HEK293 (cell line): ENCODE measurements around the gene CREBL2.

ENCODE experiments used
- GFI1B ChIP-seq: fragments of 450-650 bp; formaldehyde crosslinking; IDR thresholded peaks from 2 replicates; pipeline ENCODE4 v1.5.1; 2016; ENCODE audit warnings: missing biosample characterization, missing genetic modification characterization
- GLI2 ChIP-seq: fragments of 450-650 bp; formaldehyde crosslinking; IDR thresholded peaks from 2 replicates; pipeline ENCODE4; 2017; ENCODE audit warnings: missing biosample characterization, missing genetic modification characterization, low read depth, borderline replicate concordance
- HOXD13 ChIP-seq: sonication (generic); formaldehyde crosslinking; IDR thresholded peaks from 2 replicates; pipeline ENCODE4 v1.8.0; 2022; ENCODE audit warnings: missing genetic modification reagents, borderline replicate concordance
- KLF1 ChIP-seq: fragments of 450-650 bp; formaldehyde crosslinking; IDR thresholded peaks from 2 replicates; pipeline ENCODE4 v1.5.1; 2016; ENCODE audit warnings: missing biosample characterization, missing genetic modification characterization
- MEIS1 ChIP-seq: sonication (generic); formaldehyde crosslinking; IDR thresholded peaks from 2 replicates; pipeline ENCODE4 v1.8.1; 2022; ENCODE audit warnings: missing genetic modification reagents, mild to moderate bottlenecking, borderline replicate concordance
- YY1 ChIP-seq: fragments of 450-650 bp; formaldehyde crosslinking; IDR thresholded peaks from 2 replicates; pipeline ENCODE4 v1.5.1; 2018; ENCODE audit warnings: missing biosample characterization, missing genetic modification characterization
- ZNF544 ChIP-seq: fragments of 450-650 bp; formaldehyde crosslinking; IDR thresholded peaks from 2 replicates; pipeline ENCODE4 v1.5.0; 2017; ENCODE audit warnings: missing biosample characterization, missing genetic modification characterization
- ZNF624 ChIP-seq: fragments of 450-650 bp; formaldehyde crosslinking; IDR thresholded peaks from 2 replicates; pipeline ENCODE4 v1.5.1; 2017; ENCODE audit warnings: missing biosample characterization, missing genetic modification characterization
- ZNF626 ChIP-seq: fragments of 450-650 bp; sonication (Bioruptor Pico); formaldehyde crosslinking; IDR thresholded peaks from 2 replicates; pipeline ENCODE4 v1.5.1; 2018; ENCODE audit warnings: missing biosample characterization, missing genetic modification characterization, inconsistent platforms
- ZNF629 ChIP-seq: fragments of 450-650 bp; formaldehyde crosslinking; IDR thresholded peaks from 2 replicates; pipeline ENCODE4 v1.5.1; 2017; ENCODE audit warnings: missing biosample characterization, missing genetic modification characterization
- ZNF660 ChIP-seq: fragments of 450-650 bp; IDR thresholded peaks from 2 replicates; pipeline ENCODE4 v1.5.1; 2018; ENCODE audit warnings: missing biosample characterization, mild to moderate bottlenecking, missing genetic modification characterization
- TF ChIP-seq, protein P1 (sequence below): fragments of 450-650 bp; formaldehyde crosslinking; IDR thresholded peaks from 2 replicates; pipeline ENCODE4 v1.5.1; 2016; ENCODE audit warnings: missing biosample characterization, missing genetic modification characterization
- TF ChIP-seq, protein P2 (sequence below): IDR thresholded peaks from 2 replicates; pipeline ENCODE4 v1.6.1; 2011; ENCODE audit warnings: mild to moderate bottlenecking, low read depth, low read length, borderline replicate concordance
- TF ChIP-seq, protein P3 (sequence below): fragments of 450-650 bp; formaldehyde crosslinking; IDR thresholded peaks from 2 replicates; pipeline ENCODE4 v1.5.1; 2017; ENCODE audit warnings: missing biosample characterization, missing genetic modification characterization
- TF ChIP-seq, protein P4 (sequence below): fragments of 450-650 bp; formaldehyde crosslinking; IDR thresholded peaks from 2 replicates; pipeline ENCODE4 v1.5.1; 2016; ENCODE audit warnings: missing biosample characterization, missing genetic modification characterization
- TF ChIP-seq, protein P5 (sequence below): fragments of 450-650 bp; formaldehyde crosslinking; IDR thresholded peaks from 2 replicates; pipeline ENCODE4 v1.5.1; 2016; ENCODE audit warnings: missing biosample characterization, missing genetic modification characterization
- TF ChIP-seq, protein P6 (sequence below): fragments of 450-650 bp; formaldehyde crosslinking; IDR thresholded peaks from 2 replicates; pipeline ENCODE4 v1.5.1; 2016; ENCODE audit warnings: missing biosample characterization, missing genetic modification characterization
- TF ChIP-seq, protein P7 (sequence below): fragments of 450-650 bp; formaldehyde crosslinking; IDR thresholded peaks from 2 replicates; pipeline ENCODE4 v1.5.1; 2016; ENCODE audit warnings: missing biosample characterization, missing genetic modification characterization, low read depth
- TF ChIP-seq, protein P8 (sequence below): fragments of 450-650 bp; formaldehyde crosslinking; IDR thresholded peaks from 2 replicates; pipeline ENCODE4 v1.5.1; 2016; ENCODE audit warnings: missing biosample characterization, missing genetic modification characterization, borderline replicate concordance

The CREBL2 gene

DNA sequence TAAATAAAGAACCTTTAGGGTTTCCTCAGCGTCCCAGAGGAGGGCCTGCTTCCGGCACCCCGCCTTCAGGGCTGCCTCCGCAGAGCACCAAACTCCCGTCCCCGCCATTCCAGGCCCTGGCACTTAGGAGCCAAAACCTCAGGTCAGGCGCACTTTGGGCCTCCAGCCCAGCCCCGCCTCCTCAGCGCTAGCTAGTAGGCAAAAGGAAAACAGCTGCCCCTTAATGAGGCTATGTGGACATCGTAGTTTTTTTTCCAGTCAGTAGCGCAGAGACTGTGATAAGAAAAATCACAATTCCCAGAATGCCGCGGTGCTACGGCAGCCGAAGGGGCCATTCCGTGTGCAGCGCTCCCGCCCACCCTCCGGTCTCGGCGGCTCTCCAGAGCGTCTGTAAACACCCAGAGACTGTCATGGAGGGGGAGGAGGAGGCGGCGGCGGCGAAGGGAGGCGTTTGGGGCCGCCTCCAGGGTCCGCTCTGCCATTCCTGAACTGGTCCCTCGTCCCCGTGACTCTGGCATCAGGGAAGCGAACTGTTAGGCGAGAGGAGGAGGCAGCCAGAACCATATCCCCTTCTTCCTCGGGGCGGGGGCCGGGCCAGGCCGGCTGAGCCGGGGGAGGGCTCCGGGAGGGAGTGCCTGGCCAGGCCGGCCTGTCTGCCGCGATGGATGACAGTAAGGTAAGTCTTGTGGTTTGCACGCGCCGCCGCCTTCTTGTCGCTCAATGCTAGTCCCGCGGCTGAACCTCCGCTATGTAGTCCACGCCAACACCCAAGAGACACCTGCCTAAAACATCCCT is at the start of gene CREBL2 (continued):
- TF ChIP-seq, protein P1, sequence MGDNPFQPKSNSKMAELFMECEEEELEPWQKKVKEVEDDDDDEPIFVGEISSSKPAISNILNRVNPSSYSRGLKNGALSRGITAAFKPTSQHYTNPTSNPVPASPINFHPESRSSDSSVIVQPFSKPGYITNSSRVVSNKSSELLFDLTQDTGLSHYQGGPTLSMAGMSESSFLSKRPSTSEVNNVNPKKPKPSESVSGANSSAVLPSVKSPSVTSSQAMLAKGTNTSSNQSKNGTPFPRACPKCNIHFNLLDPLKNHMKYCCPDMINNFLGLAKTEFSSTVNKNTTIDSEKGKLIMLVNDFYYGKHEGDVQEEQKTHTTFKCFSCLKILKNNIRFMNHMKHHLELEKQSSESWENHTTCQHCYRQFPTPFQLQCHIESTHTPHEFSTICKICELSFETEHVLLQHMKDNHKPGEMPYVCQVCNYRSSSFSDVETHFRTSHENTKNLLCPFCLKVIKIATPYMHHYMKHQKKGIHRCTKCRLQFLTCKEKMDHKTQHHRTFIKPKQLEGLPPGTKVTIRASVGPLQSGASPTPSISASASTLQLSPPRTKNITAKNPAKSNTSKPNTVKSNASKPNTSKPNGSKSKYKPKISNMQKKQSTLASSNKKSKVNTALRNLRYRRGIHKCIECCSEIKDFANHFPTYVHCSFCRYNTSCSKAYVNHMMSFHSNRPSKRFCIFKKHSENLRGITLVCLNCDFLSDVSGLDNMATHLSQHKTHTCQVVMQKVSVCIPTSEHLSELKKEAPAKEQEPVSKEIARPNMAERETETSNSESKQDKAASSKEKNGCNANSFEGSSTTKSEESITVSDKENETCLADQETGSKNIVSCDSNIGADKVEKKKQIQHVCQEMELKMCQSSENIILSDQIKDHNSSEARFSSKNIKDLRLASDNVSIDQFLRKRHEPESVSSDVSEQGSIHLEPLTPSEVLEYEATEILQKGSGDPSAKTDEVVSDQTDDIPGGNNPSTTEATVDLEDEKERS (tag by site-specific recombination): no peak
- TF ChIP-seq ZNF629 (tag by site-specific recombination): peak; percentile 88
- TF ChIP-seq, protein P2, sequence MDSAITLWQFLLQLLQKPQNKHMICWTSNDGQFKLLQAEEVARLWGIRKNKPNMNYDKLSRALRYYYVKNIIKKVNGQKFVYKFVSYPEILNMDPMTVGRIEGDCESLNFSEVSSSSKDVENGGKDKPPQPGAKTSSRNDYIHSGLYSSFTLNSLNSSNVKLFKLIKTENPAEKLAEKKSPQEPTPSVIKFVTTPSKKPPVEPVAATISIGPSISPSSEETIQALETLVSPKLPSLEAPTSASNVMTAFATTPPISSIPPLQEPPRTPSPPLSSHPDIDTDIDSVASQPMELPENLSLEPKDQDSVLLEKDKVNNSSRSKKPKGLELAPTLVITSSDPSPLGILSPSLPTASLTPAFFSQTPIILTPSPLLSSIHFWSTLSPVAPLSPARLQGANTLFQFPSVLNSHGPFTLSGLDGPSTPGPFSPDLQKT: no peak
- TF ChIP-seq MEIS1 (CRISPR knock-in tag): no peak
- TF ChIP-seq, protein P3, sequence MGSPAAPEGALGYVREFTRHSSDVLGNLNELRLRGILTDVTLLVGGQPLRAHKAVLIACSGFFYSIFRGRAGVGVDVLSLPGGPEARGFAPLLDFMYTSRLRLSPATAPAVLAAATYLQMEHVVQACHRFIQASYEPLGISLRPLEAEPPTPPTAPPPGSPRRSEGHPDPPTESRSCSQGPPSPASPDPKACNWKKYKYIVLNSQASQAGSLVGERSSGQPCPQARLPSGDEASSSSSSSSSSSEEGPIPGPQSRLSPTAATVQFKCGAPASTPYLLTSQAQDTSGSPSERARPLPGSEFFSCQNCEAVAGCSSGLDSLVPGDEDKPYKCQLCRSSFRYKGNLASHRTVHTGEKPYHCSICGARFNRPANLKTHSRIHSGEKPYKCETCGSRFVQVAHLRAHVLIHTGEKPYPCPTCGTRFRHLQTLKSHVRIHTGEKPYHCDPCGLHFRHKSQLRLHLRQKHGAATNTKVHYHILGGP (tag by site-specific recombination): no peak
- TF ChIP-seq, protein P4, sequence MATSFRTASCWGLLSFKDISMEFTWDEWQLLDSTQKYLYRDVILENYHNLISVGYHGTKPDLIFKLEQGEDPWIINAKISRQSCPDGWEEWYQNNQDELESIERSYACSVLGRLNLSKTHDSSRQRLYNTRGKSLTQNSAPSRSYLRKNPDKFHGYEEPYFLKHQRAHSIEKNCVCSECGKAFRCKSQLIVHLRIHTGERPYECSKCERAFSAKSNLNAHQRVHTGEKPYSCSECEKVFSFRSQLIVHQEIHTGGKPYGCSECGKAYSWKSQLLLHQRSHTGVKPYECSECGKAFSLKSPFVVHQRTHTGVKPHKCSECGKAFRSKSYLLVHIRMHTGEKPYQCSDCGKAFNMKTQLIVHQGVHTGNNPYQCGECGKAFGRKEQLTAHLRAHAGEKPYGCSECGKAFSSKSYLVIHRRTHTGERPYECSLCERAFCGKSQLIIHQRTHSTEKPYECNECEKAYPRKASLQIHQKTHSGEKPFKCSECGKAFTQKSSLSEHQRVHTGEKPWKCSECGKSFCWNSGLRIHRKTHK (tag by site-specific recombination): no peak
- TF ChIP-seq ZNF626 (tag by site-specific recombination): no peak
- peak; percentile 76 for TF ChIP-seq GFI1B (tag by site-specific recombination)
- TF ChIP-seq HOXD13: no peak
- TF ChIP-seq GLI2 (tag by site-specific recombination): no peak
- TF ChIP-seq ZNF660 (tag by site-specific recombination): peak; percentile 89
- TF ChIP-seq YY1 (tag by site-specific recombination): peak; percentile 86
- TF ChIP-seq, protein P5, sequence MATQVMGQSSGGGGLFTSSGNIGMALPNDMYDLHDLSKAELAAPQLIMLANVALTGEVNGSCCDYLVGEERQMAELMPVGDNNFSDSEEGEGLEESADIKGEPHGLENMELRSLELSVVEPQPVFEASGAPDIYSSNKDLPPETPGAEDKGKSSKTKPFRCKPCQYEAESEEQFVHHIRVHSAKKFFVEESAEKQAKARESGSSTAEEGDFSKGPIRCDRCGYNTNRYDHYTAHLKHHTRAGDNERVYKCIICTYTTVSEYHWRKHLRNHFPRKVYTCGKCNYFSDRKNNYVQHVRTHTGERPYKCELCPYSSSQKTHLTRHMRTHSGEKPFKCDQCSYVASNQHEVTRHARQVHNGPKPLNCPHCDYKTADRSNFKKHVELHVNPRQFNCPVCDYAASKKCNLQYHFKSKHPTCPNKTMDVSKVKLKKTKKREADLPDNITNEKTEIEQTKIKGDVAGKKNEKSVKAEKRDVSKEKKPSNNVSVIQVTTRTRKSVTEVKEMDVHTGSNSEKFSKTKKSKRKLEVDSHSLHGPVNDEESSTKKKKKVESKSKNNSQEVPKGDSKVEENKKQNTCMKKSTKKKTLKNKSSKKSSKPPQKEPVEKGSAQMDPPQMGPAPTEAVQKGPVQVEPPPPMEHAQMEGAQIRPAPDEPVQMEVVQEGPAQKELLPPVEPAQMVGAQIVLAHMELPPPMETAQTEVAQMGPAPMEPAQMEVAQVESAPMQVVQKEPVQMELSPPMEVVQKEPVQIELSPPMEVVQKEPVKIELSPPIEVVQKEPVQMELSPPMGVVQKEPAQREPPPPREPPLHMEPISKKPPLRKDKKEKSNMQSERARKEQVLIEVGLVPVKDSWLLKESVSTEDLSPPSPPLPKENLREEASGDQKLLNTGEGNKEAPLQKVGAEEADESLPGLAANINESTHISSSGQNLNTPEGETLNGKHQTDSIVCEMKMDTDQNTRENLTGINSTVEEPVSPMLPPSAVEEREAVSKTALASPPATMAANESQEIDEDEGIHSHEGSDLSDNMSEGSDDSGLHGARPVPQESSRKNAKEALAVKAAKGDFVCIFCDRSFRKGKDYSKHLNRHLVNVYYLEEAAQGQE (tag by site-specific recombination): 0 out of 2 replicates have a peak, but pooled peaks have one; percentile 28
- TF ChIP-seq, protein P6, sequence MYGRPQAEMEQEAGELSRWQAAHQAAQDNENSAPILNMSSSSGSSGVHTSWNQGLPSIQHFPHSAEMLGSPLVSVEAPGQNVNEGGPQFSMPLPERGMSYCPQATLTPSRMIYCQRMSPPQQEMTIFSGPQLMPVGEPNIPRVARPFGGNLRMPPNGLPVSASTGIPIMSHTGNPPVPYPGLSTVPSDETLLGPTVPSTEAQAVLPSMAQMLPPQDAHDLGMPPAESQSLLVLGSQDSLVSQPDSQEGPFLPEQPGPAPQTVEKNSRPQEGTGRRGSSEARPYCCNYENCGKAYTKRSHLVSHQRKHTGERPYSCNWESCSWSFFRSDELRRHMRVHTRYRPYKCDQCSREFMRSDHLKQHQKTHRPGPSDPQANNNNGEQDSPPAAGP (tag by site-specific recombination): peak; percentile 90
- peak; percentile 72 for TF ChIP-seq KLF1 (tag by site-specific recombination)
- TF ChIP-seq, protein P7, sequence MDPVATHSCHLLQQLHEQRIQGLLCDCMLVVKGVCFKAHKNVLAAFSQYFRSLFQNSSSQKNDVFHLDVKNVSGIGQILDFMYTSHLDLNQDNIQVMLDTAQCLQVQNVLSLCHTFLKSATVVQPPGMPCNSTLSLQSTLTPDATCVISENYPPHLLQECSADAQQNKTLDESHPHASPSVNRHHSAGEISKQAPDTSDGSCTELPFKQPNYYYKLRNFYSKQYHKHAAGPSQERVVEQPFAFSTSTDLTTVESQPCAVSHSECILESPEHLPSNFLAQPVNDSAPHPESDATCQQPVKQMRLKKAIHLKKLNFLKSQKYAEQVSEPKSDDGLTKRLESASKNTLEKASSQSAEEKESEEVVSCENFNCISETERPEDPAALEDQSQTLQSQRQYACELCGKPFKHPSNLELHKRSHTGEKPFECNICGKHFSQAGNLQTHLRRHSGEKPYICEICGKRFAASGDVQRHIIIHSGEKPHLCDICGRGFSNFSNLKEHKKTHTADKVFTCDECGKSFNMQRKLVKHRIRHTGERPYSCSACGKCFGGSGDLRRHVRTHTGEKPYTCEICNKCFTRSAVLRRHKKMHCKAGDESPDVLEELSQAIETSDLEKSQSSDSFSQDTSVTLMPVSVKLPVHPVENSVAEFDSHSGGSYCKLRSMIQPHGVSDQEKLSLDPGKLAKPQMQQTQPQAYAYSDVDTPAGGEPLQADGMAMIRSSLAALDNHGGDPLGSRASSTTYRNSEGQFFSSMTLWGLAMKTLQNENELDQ (tag by site-specific recombination): no peak
- no peak for TF ChIP-seq ZNF544 (tag by site-specific recombination)
- TF ChIP-seq, protein P8, sequence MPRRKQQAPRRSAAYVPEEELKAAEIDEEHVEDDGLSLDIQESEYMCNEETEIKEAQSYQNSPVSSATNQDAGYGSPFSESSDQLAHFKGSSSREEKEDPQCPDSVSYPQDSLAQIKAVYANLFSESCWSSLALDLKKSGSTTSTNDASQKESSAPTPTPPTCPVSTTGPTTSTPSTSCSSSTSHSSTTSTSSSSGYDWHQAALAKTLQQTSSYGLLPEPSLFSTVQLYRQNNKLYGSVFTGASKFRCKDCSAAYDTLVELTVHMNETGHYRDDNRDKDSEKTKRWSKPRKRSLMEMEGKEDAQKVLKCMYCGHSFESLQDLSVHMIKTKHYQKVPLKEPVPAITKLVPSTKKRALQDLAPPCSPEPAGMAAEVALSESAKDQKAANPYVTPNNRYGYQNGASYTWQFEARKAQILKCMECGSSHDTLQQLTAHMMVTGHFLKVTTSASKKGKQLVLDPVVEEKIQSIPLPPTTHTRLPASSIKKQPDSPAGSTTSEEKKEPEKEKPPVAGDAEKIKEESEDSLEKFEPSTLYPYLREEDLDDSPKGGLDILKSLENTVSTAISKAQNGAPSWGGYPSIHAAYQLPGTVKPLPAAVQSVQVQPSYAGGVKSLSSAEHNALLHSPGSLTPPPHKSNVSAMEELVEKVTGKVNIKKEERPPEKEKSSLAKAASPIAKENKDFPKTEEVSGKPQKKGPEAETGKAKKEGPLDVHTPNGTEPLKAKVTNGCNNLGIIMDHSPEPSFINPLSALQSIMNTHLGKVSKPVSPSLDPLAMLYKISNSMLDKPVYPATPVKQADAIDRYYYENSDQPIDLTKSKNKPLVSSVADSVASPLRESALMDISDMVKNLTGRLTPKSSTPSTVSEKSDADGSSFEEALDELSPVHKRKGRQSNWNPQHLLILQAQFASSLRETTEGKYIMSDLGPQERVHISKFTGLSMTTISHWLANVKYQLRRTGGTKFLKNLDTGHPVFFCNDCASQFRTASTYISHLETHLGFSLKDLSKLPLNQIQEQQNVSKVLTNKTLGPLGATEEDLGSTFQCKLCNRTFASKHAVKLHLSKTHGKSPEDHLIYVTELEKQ (tag by site-specific recombination): no peak
- TF ChIP-seq ZNF624: no peak
